Frontal cortex (tissue), 4 donors: Measurements from ENCODE around the gene NANOG. TPM values are rescaled to one million over a fixed set of nuclear protein-coding genes. Genes with fewer than 3 reads are reported as not detected.
"Not testable (repeated sequence)": the region's sequence is repeated elsewhere in the genome, so short reads cannot be mapped to it uniquely, and the experiment has no call there.

Source experiments
- DNase-seq, 2 donors: peaks; one replicate each; pipeline ENCODE4 v3.0.0; 2012; ENCODE audit warnings: low spot score in 2 of 2
- FAIRE-seq: peaks from 2 replicates; lab custom pipeline; 2012; peaks lifted over from hg19 to GRCh38; lab: Jason Lieb, UNC
- small RNA-seq: library from RNA; depleted of rRNA; stranded (forward); fragments of <200 nt; gene quantifications from one replicate; pipeline ENCODE3, GENCODE V24; 2014
- total RNA-seq: library from RNA; depleted of rRNA; stranded (reverse); fragments of >200 nt; gene quantifications from one replicate; pipeline ENCODE4 v1.2.3, GENCODE V29; 2014
- donor health status: control.
- donor health status: control.
- donor health status: control.

The NANOG gene
- total RNA-seq, 1 donor from 2014 or later, result not detected

DNA sequence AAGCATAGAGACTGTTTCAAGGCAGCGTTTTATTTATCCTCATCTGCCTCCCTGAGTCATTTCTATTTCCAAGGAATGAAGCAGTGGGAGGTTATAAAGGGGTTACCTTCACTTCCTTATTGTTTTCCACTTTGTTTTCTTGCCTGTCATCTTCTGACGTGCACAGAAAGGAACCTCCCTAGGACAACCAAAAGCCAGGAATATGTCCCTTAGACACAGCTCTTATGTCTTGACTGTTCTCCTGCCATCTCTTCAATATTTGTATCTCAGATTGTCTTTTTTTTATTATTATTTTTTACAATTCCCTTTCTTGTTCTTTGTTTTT, 58.9 kb downstream of the NANOG start:
- not testable (repeated sequence) for DNase-seq, FAIRE-seq

Small RNA genes lying within 50 kb of the gene (small RNA-seq; reads per million reads assigned to genes)
- gene RF00019, result not detected

Other genes starting within 250 kb of the NANOG start
- gene APOBEC1, start 123.5 kb upstream of the NANOG start, total RNA-seq, result not detected
- gene GDF3, start 93.6 kb upstream of the NANOG start, total RNA-seq, result not detected
- gene DPPA3, start 78.0 kb upstream of the NANOG start, total RNA-seq, result not detected
- gene CLEC4C, start 42.0 kb upstream of the NANOG start, total RNA-seq, result not detected
- not detected for gene NANOGNB, start 24.2 kb upstream of the NANOG start, total RNA-seq
- gene SLC2A14, start 83.5 kb downstream of the NANOG start, total RNA-seq, result under 0.01 TPM
- gene SLC2A3, start 146.8 kb downstream of the NANOG start, total RNA-seq, result 50.5 TPM
- gene FOXJ2, start 243.3 kb downstream of the NANOG start, total RNA-seq, result 6.1 TPM